Ishikawa (cell line): ENCODE results near the gene CDK19.

Source experiments
- CEBPB ChIP-seq: IDR thresholded peaks from 2 replicates; pipeline ENCODE4 v1.6.1; 2012
- CREB1 ChIP-seq: IDR thresholded peaks from 2 replicates; pipeline ENCODE4 v1.6.1; 2012; ENCODE audit warnings: low read depth
- EP300 ChIP-seq: IDR thresholded peaks from 2 replicates; pipeline ENCODE4 v1.6.1; 2012; ENCODE audit warnings: borderline replicate concordance
- FOXM1 ChIP-seq: IDR thresholded peaks from 2 replicates; pipeline ENCODE4 v1.6.1; 2012; ENCODE audit warnings: low read depth, borderline replicate concordance
- NFIC ChIP-seq: IDR thresholded peaks from 2 replicates; pipeline ENCODE4 v1.6.1; 2012
- RAD21 ChIP-seq: IDR thresholded peaks from 2 replicates; pipeline ENCODE4 v1.6.1; 2012; ENCODE audit warnings: low read depth
- REST ChIP-seq: IDR thresholded peaks from 2 replicates; pipeline ENCODE4 v1.6.1; 2012; ENCODE audit warnings: low read depth, mild to moderate bottlenecking
- TAF1 ChIP-seq: IDR thresholded peaks from 2 replicates; pipeline ENCODE4 v1.6.1; 2012; ENCODE audit warnings: low read depth, mild to moderate bottlenecking
- TCF12 ChIP-seq: IDR thresholded peaks from 2 replicates; pipeline ENCODE4 v1.6.1; 2012; ENCODE audit warnings: low read depth
- USF1 ChIP-seq: IDR thresholded peaks from 2 replicates; pipeline ENCODE4 v1.6.1; 2012
- YY1 ChIP-seq: IDR thresholded peaks from 2 replicates; pipeline ENCODE4 v1.6.1; 2012; ENCODE audit warnings: low read depth
- TF ChIP-seq, protein P1 (sequence below): IDR thresholded peaks from 2 replicates; pipeline ENCODE4 v1.6.1; 2012

- TF ChIP-seq TAF1 (no peak), YY1 (no peak), EP300 (no peak), RAD21 (no peak), CREB1 (no peak), TCF12 (no peak), REST (no peak), CEBPB (no peak), NFIC (no peak), USF1 (no peak), FOXM1 (no peak)
- TF ChIP-seq, protein P1, sequence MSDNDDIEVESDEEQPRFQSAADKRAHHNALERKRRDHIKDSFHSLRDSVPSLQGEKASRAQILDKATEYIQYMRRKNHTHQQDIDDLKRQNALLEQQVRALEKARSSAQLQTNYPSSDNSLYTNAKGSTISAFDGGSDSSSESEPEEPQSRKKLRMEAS = no peak
Observed at GRCh38 chr6:110849781-110850180, 34.5 kb upstream of the CDK19 start.
